SU-DHL-6 (cell line): Measurements from ENCODE around the gene ADGRD1.

Experiments
- CTCF ChIP-seq: fragments of 200-600 bp; sonication (generic); IDR thresholded peaks from one replicate; pipeline ENCODE4 v1.5.1; 2017; ENCODE audit warnings: antibody characterized with exemption, mild to moderate bottlenecking, low read length, moderate library complexity; ENCODE audit not compliant: insufficient read depth, poor library complexity, severe bottlenecking
- EZH2phosphoT487 ChIP-seq: fragments of 200-600 bp; sonication (generic), shearing (Covaris generic); conservative IDR thresholded peaks from 2 replicates; pipeline ENCODE4 v1.6.1; 2018; ENCODE audit warnings: mild to moderate bottlenecking, antibody characterized with exemption, low read length, moderate library complexity, mixed read lengths

DNA sequence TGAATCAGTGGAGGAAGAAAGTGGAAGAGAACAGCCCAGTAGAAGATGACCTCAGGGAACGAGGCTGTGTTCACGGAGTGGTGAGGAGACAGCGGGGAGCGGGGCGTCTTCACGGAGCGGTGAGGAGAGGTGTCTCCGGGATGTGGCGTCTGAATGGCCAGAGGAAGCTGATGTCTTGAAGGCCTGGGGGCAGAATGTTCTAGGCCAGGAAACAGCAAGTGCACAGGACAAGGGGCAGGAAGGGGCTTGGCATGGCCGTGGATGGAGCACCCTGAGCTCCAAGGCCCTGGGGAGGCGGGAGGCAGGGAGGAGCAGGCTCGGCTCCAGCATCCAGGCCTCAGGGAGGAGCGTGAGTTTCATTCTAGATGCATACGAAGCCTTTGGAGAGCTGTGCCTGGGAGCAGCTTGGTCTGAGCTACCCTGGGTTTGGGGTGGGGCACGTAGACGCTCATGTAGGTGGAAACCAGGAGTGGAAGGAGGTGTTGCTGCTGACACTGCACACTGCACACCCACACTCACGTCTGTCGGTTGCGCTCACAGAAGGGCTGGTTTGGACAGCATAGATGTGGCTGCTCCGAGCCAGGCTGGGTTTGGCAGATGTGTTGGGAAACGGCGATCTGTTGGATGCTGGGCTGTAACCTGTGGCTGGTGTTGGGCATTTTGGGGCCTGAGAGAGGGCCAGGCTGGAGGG is 131.6 kb downstream of the ADGRD1 start:
- TF ChIP-seq CTCF (no peak), EZH2phosphoT487 (no peak)
